HCT116 (cell line): Measurements from ENCODE around the gene C2orf72. TPM values are rescaled to one million over a fixed set of nuclear protein-coding genes. Genes with fewer than 3 reads are reported as not detected.

Source experiments
- ATAC-seq: fragments of 200-7000 bp; cut with Tn5 transposase; 2 replicates; pipeline ENCODE4 v1.9.1; 2020; ENCODE audit warnings: mild to moderate bottlenecking, moderate library complexity
- BruUV-seq: library from RNA; stranded (reverse); fragments of 400-500 nt; replicated peaks from 2 replicates; lab custom pipeline; 2021; lab: Mats Ljungman, UMichigan
- CTCF ChIA-PET: fragments of 300-600 bp; sonication (Branson Sonifier 250); formaldehyde crosslinking; loops from one replicate; lab custom pipeline; 2021; ENCODE audit warnings: antibody characterized with exemption; lab: Charles Lee
- POLR2A ChIA-PET: fragments of 300-600, 350-600 bp; sonication (Branson Sonifier 250); formaldehyde crosslinking; loops from one replicate; lab custom pipeline; 2021; ENCODE audit warnings: antibody characterized with exemption; lab: Charles Lee
- RAD21 ChIA-PET, 2 experiments: fragments of 300-600 bp; sonication (Branson Sonifier 250); formaldehyde crosslinking; loops; one replicate each; lab custom pipeline; 2023; ENCODE audit warnings: low total read pairs in 2 of 2; ENCODE audit not compliant: uncharacterized antibody in 2 of 2, unreplicated experiment in 2 of 2, low non-redundant PET in 1 of 2; lab: Charles Lee
- DNase-seq: peaks from one replicate; pipeline ENCODE4 v3.0.0-alpha.2; 2010; ENCODE audit warnings: low read depth, low spot score
- H2AFZ ChIP-seq: fragments of 200-600 bp; shearing (Covaris generic), sonication (generic); 2 replicates; pipeline ENCODE4 v1.6.1; 2017; ENCODE audit warnings: low read depth, mixed run types, mixed read lengths, antibody characterized with exemption, low read length; ENCODE audit not compliant: poor library complexity, severe bottlenecking
- H3K27ac ChIP-seq: 2 replicates; pipeline ENCODE4 v1.5.1; 2012; ENCODE audit warnings: low read depth, low read length
- H3K27me3 ChIP-seq: fragments of 200-600 bp; sonication (generic); 2 replicates; pipeline ENCODE4 v1.6.1; 2016; ENCODE audit warnings: mixed run types, low read length, mixed read lengths; ENCODE audit not compliant: insufficient read depth
- H3K36me3 ChIP-seq, 2 experiments: fragments of 200-500 bp in 1 of 2; fragments of 200-600 bp in 1 of 2; sonication (Bioruptor generic) in 1 of 2; sonication (generic) in 1 of 2; 2 replicates each; pipeline versions ENCODE4 v1.5.1 to v1.6.1; 2014 to 2016; ENCODE audit warnings: low read length in 2 of 2, inconsistent platforms in 1 of 2, mixed read lengths in 1 of 2, mixed run types in 1 of 2; ENCODE audit not compliant: insufficient read depth in 2 of 2, control insufficient read depth in 1 of 2
- H3K4me1 ChIP-seq, 2 experiments: fragments of 200-600 bp in 1 of 2; sonication (generic) in 1 of 2; 2 replicates each; pipeline versions ENCODE4 v1.5.1 to v1.6.1; 2012 to 2017; ENCODE audit warnings: low read length in 2 of 2, inconsistent platforms in 1 of 2, mild to moderate bottlenecking in 1 of 2, mixed read lengths in 1 of 2, mixed run types in 1 of 2, moderate library complexity in 1 of 2; ENCODE audit not compliant: insufficient read depth in 2 of 2, control insufficient read depth in 1 of 2
- H3K4me2 ChIP-seq: fragments of 200-600 bp; sonication (generic); 2 replicates; pipeline ENCODE4 v1.6.1; 2017; ENCODE audit warnings: mixed run types, low read length, mixed read lengths
- H3K4me3 ChIP-seq, 2 experiments: fragments of 200-600 bp in 1 of 2; sonication (generic) in 1 of 2; replicated peaks in 1 of 2; 2 replicates each; pipeline ENCODE4 v1.5.1; 2011 to 2016; ENCODE audit warnings: low read length in 2 of 2, control low read depth in 1 of 2, low read depth in 1 of 2, mild to moderate bottlenecking in 1 of 2, mixed read lengths in 1 of 2, mixed run types in 1 of 2
- H3K79me2 ChIP-seq: fragments of 200-600 bp; sonication (generic); 2 replicates; pipeline ENCODE4 v1.6.1; 2017; ENCODE audit warnings: mild to moderate bottlenecking, mixed run types, low read length, moderate library complexity, mixed read lengths; ENCODE audit not compliant: insufficient read depth
- H3K9ac ChIP-seq: fragments of 200-600 bp; sonication (generic); 2 replicates; pipeline ENCODE4 v1.6.1; 2016; ENCODE audit warnings: low read length, mixed read lengths
- H3K9me2 ChIP-seq: fragments of 200-600 bp; sonication (generic), shearing (Covaris generic); 2 replicates; pipeline ENCODE4 v1.6.1; 2017; ENCODE audit warnings: mixed run types, mild to moderate bottlenecking, moderate library complexity; ENCODE audit not compliant: insufficient read depth
- H3K9me3 ChIP-seq, 2 experiments: fragments of 200-500 bp in 1 of 2; fragments of 200-600 bp in 1 of 2; sonication (Bioruptor generic) in 1 of 2; sonication (generic) in 1 of 2; 2 replicates each; pipeline ENCODE4 v1.6.1; 2014 to 2017; ENCODE audit warnings: low read length in 2 of 2, mixed read lengths in 2 of 2, inconsistent platforms in 1 of 2, low read depth in 1 of 2, mild to moderate bottlenecking in 1 of 2, mixed run types in 1 of 2, moderate library complexity in 1 of 2; ENCODE audit not compliant: control insufficient read depth in 1 of 2, insufficient read depth in 1 of 2
- H4K20me1 ChIP-seq: fragments of 200-600 bp; sonication (generic), shearing (Covaris generic); 2 replicates; pipeline ENCODE4 v1.6.1; 2017; ENCODE audit warnings: mixed run types, mild to moderate bottlenecking, moderate library complexity; ENCODE audit not compliant: insufficient read depth
- CBX3 ChIP-seq: IDR thresholded peaks from 2 replicates; pipeline ENCODE4 v1.6.1; 2012; ENCODE audit warnings: low read depth
- CEBPB ChIP-seq: IDR thresholded peaks from 2 replicates; pipeline ENCODE4 v1.6.1; 2012; ENCODE audit warnings: low read depth
- ELF1 ChIP-seq: IDR thresholded peaks from 2 replicates; pipeline ENCODE4 v1.6.1; 2012; ENCODE audit warnings: low read depth, borderline replicate concordance
- FOSL1 ChIP-seq: IDR thresholded peaks from 2 replicates; pipeline ENCODE4 v1.6.1; 2012; ENCODE audit warnings: low read depth
- YY1 ChIP-seq: IDR thresholded peaks from 2 replicates; pipeline ENCODE4 v1.6.1; 2011; ENCODE audit warnings: low read length, low read depth, moderate library complexity, mild to moderate bottlenecking; ENCODE audit not compliant: insufficient replicate concordance; ENCODE audit errors: extremely low read depth
- intact Hi-C: fragments of 100-400 bp; cut with micrococcal nuclease; formaldehyde crosslinking; loops from 2 replicates; pipeline ENCODE4 v1.10.0; 2022
- total RNA-seq: library from RNA; stranded (reverse); gene quantifications from one replicate; pipeline ENCODE4 v1.2.1, GENCODE V29; 2021; ENCODE audit not compliant: unreplicated experiment
- TF ChIP-seq, protein P1 (sequence below): IDR thresholded peaks from 2 replicates; pipeline ENCODE4 v1.6.1; 2012
- TF ChIP-seq, protein P2 (sequence below), 3 experiments: fragments of 200-600 bp in 1 of 3; sonication (generic) in 1 of 3; IDR thresholded peaks in 2 of 3; conservative IDR thresholded peaks in 1 of 3; 2 replicates each; pipeline ENCODE4 v1.5.1; 2012 to 2017; ENCODE audit warnings: low read depth in 2 of 3, low read length in 2 of 3, antibody characterized with exemption in 1 of 3, borderline replicate concordance in 1 of 3, control low read depth in 1 of 3, mild to moderate bottlenecking in 1 of 3, mixed read lengths in 1 of 3, mixed run types in 1 of 3, moderate library complexity in 1 of 3; ENCODE audit not compliant: insufficient read depth in 1 of 3

C2orf72 gene
- total RNA-seq, 1 experiment from 2014 or later: 3.7 TPM

DNA sequence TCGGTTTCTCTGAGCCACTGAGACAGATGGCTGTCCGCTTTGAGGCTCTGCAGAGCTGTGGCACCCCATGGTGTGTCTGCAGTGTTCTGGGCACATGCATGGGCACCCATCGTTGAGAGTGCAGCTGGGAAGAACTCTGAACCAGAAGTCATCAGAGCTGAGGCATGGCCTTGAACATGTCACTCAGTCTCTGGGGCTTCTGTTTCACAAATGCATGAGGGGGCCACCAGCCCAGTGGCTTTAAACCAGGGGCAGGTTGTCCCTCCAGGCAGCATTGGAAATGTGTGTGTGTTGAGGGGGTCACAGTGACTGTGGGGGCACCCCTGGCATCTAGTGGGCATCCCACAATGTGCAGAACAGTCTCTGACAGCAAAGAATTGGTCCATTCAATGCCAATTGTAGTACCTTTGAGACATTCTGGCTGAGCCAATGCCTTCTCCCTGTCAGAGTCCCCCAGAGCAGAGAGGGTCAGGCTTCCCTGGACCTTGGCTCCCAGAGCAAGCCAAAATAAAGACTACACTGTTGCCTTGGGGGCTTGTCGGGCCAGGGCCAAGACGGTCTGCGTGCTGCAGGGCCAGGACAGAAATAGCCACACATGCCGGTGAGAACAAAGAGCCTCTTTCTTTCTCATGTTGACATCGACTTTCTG lies 10.1 kb downstream of the C2orf72 start:
- peaks cover 2 to 4% of the 10 kb centered on the region in 2 experiments; a peak in 3 of 4 replicates for H3K4me1 ChIP-seq
- H3K9me2 ChIP-seq: no peaks in the 10 kb centered on the region
- ATAC-seq (no peak), DNase-seq (no peak)
- H4K20me1 ChIP-seq: no peaks in the 10 kb centered on the region
- ChIA-PET POLR2A (no interaction called here), RAD21 (no interaction called here), CTCF (no interaction called here)
- TF ChIP-seq ELF1 (no peak), FOSL1 (no peak), CEBPB (no peak), CBX3 (no peak)
- TF ChIP-seq, protein P1, sequence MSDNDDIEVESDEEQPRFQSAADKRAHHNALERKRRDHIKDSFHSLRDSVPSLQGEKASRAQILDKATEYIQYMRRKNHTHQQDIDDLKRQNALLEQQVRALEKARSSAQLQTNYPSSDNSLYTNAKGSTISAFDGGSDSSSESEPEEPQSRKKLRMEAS: no peak
- no peaks in the 10 kb centered on the region for H3K27me3 ChIP-seq
- H3K36me3 ChIP-seq: peaks cover 0 to 3% of the 10 kb centered on the region in 2 experiments; a peak in 1 of 4 replicates
- no peak overlapping the region for H3K27ac ChIP-seq
- H3K9ac ChIP-seq: no peak overlapping the region
- H3K4me3 ChIP-seq: no peak overlapping the region
- no peaks in the 10 kb centered on the region for H3K9me3 ChIP-seq
- H2AFZ ChIP-seq: no peak overlapping the region
- no peaks in the 10 kb centered on the region for H3K79me2 ChIP-seq
- intact Hi-C loops: no loop called here
- no peak overlapping the region for H3K4me2 ChIP-seq
- no TSS peak for BruUV-seq

DNA sequence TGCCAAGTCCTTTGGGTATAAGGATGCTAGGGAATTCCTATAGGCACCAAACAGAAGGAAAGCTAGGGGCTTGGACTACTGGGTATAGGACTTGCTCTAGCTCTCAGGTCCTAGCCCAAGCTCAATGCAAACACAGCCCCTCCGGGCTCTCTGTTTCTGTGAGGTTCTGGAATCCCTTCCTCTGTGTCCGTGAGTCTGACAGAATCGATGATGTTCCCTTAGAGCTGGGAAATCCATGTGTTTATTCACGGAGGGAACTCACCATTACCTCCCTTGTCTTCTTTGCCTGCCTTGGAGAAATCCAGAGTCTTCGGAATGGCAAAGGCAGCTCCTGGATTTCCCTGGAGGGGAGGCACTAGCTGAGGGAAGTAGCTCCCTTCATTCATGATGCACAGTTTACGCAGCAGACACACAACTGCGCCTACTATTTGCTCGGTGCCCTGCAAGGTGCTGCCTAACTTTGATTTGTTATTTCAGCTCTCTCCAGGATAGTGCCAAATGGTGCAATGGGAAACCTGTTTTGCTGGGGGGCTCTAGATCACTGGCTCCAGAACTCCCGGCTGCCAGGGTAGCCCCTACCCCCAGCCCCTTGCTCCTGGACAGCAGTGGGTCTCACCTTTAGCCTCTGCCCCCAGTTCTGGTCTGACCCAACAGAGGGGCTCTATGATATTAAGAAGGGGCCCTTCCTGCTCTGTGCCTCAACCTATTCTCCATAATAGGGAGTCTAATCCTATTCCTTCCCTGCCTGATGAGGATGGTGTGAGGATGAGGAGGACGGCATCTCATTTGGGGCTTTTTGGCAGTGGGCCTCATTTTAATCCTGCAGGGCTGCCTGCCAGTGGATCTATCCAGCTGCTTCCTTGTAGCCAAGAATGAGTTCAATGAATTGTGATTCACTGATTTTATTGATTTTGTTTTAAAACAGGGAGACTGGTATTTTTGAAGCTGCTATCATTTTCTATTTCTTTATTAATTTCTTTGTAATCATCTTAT lies 10.9 kb downstream of the C2orf72 start:
- Histone ChIP-seq H3K27ac (no peak overlapping the region), H3K27me3 (no peaks in the 10 kb centered on the region), H3K4me1 (peaks cover 4 to 11% of the 10 kb centered on the region in 2 experiments; a peak in 3 of 4 replicates), H3K9me2 (no peaks in the 10 kb centered on the region), H3K9ac (no peak overlapping the region), H3K79me2 (no peaks in the 10 kb centered on the region), H3K36me3 (peaks cover 0 to 3% of the 10 kb centered on the region in 2 experiments; a peak in 1 of 4 replicates), H2AFZ (no peak overlapping the region), H3K4me3 (no peak overlapping the region), H3K9me3 (no peaks in the 10 kb centered on the region), H4K20me1 (no peaks in the 10 kb centered on the region), H3K4me2 (no peak overlapping the region)
- ChIA-PET RAD21 (no interaction called here), CTCF (no interaction called here), POLR2A (no interaction called here)
- TF ChIP-seq YY1: no peak
- TF ChIP-seq CEBPB: no peak
- TF ChIP-seq, protein P2, sequence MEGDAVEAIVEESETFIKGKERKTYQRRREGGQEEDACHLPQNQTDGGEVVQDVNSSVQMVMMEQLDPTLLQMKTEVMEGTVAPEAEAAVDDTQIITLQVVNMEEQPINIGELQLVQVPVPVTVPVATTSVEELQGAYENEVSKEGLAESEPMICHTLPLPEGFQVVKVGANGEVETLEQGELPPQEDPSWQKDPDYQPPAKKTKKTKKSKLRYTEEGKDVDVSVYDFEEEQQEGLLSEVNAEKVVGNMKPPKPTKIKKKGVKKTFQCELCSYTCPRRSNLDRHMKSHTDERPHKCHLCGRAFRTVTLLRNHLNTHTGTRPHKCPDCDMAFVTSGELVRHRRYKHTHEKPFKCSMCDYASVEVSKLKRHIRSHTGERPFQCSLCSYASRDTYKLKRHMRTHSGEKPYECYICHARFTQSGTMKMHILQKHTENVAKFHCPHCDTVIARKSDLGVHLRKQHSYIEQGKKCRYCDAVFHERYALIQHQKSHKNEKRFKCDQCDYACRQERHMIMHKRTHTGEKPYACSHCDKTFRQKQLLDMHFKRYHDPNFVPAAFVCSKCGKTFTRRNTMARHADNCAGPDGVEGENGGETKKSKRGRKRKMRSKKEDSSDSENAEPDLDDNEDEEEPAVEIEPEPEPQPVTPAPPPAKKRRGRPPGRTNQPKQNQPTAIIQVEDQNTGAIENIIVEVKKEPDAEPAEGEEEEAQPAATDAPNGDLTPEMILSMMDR (IDR thresholded peaks at IDR 0.05 in 2 of 3, conservative IDR thresholded peaks at IDR 0.05 in 1 of 3; ENCODE audit: borderline replicate concordance in 1 of 3, insufficient read depth in 1 of 3, low read depth in 2 of 3, low read length in 2 of 3): no peak
- no TSS peak for BruUV-seq
- DNase-seq (no peak), ATAC-seq (no peak)
- intact Hi-C loops: no loop called here
